Naive B cell (primary cell): ENCODE results near the gene SLC25A18. TPM values are rescaled to one million over a fixed set of nuclear protein-coding genes. Genes with fewer than 3 reads are reported as not detected.
A peak's percentile ranks its signal among the peaks of the same experiment; 100 is the strongest.
"Not testable (repeated sequence)": the region's sequence is repeated elsewhere in the genome, so short reads cannot be mapped to it uniquely, and the experiment has no call there.

ENCODE experiments used
- ATAC-seq, 2 donors: fragments of 150-1000 bp; cut with Tn5 transposase; 2 replicates each; pipeline ENCODE4 v1.10.0; 2021; ENCODE audit warnings: low read depth in 2 of 2, mild to moderate bottlenecking in 2 of 2, moderate library complexity in 2 of 2
- DNase-seq: peaks from one replicate; pipeline ENCODE4 v3.0.0; 2022
- H3K27ac Mint-ChIP-seq, 6 donors: one replicate each; pipeline ENCODE4 v1.8.0; 2020 to 2022; ENCODE audit warnings: mild to moderate bottlenecking in 6 of 6, mixed read lengths in 6 of 6, moderate library complexity in 5 of 6, inconsistent platforms in 2 of 6
- H3K27me3 Mint-ChIP-seq, 3 donors: one replicate each; pipeline ENCODE4 v1.8.0; 2021 to 2022; ENCODE audit warnings: mixed read lengths in 3 of 3, mild to moderate bottlenecking in 1 of 3
- H3K36me3 Mint-ChIP-seq, 2 donors: one replicate each; pipeline ENCODE4 v1.8.0; 2020 to 2022; ENCODE audit warnings: mixed read lengths in 2 of 2, inconsistent platforms in 1 of 2, mild to moderate bottlenecking in 1 of 2
- H3K4me1 Mint-ChIP-seq, 3 donors: one replicate each; pipeline ENCODE4 v1.8.0; 2020 to 2022; ENCODE audit warnings: mixed read lengths in 3 of 3, inconsistent platforms in 1 of 3, mild to moderate bottlenecking in 1 of 3, moderate library complexity in 1 of 3
- H3K4me3 Mint-ChIP-seq, 8 donors: one replicate each; pipeline ENCODE4 v1.8.0; 2020 to 2022; ENCODE audit warnings: mild to moderate bottlenecking in 8 of 8, mixed read lengths in 8 of 8, moderate library complexity in 8 of 8, inconsistent platforms in 2 of 8
- H3K9me3 Mint-ChIP-seq, 7 donors: one replicate each; pipeline ENCODE4 v1.8.0; 2020 to 2022; ENCODE audit warnings: mixed read lengths in 7 of 7, mild to moderate bottlenecking in 5 of 7, inconsistent platforms in 2 of 7, moderate library complexity in 1 of 7
- polyA plus RNA-seq, 6 donors: library from polyadenylated mRNA; unstranded; fragments of 300-500 nt; fragmentation: Illumina TruSeq; gene quantifications; one replicate each; pipeline ENCODE4 v1.2.3, GENCODE V29; 2021; ENCODE audit warnings: low read depth in 6 of 6

Gene SLC25A18
- polyA plus RNA-seq, 6 donors from 2014 or later, result 0.13 TPM; not detected in 5

GRCh38 chr22:17549655-17550054 is 13.6 kb upstream of the SLC25A18 start:
- H3K27ac Mint-ChIP-seq, result no peak overlapping the region

GRCh38 chr22:17552737-17553136 is 10.6 kb upstream of the SLC25A18 start:
- no peaks in the 10 kb centered on the region for H3K9me3 Mint-ChIP-seq
- DNase-seq (no peak), ATAC-seq (no peak)
- no peaks in the 10 kb centered on the region for H3K36me3 Mint-ChIP-seq
- H3K27me3 Mint-ChIP-seq, result no peaks in the 10 kb centered on the region
- H3K27ac Mint-ChIP-seq, result peak overlapping the region in 1 of 6 donors; percentile 45
- H3K4me3 Mint-ChIP-seq, result no peak overlapping the region
- no peaks in the 10 kb centered on the region for H3K4me1 Mint-ChIP-seq

More at GRCh38 chr22:17549655-17550054, 13.6 kb upstream of the SLC25A18 start:
- no peaks in the 10 kb centered on the region for H3K9me3 Mint-ChIP-seq
- ATAC-seq, result no peak
- no peaks in the 10 kb centered on the region for H3K27me3 Mint-ChIP-seq
- no peak for DNase-seq
- H3K4me3 Mint-ChIP-seq, result peak overlapping the region in 1 of 8 donors; percentile 25
- no peaks in the 10 kb centered on the region for H3K4me1 Mint-ChIP-seq
- H3K36me3 Mint-ChIP-seq, result no peaks in the 10 kb centered on the region

DNA sequence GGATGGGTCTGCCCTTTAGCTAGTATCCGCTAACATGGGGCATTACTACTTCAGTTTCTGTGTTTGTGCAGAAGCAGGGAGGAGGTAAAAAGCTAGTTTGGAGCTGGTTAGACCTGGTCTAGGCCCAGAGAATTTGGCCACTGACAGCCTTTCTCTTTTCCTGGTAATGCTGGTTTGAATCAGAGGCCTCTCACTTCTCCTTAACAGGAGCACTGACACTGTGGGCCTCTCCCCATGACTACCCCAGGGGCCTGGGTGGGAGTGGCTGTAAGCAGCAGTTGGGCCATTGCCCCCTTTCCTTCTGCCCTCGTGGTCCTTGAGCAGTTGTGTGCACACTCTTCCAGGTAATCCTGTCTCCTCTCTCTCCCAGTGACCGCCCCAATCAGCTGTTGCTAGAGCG is 8.5 kb upstream of the SLC25A18 start:
- peaks cover 0 to 4% (median 0%) of the 10 kb centered on the region in 3 donors for H3K4me1 Mint-ChIP-seq
- H3K36me3 Mint-ChIP-seq, result no peaks in the 10 kb centered on the region
- no peak overlapping the region for H3K4me3 Mint-ChIP-seq
- no peaks in the 10 kb centered on the region for H3K27me3 Mint-ChIP-seq
- DNase-seq, result no peak
- no peaks in the 10 kb centered on the region for H3K9me3 Mint-ChIP-seq
- no peak for ATAC-seq
- no peak overlapping the region for H3K27ac Mint-ChIP-seq

DNA sequence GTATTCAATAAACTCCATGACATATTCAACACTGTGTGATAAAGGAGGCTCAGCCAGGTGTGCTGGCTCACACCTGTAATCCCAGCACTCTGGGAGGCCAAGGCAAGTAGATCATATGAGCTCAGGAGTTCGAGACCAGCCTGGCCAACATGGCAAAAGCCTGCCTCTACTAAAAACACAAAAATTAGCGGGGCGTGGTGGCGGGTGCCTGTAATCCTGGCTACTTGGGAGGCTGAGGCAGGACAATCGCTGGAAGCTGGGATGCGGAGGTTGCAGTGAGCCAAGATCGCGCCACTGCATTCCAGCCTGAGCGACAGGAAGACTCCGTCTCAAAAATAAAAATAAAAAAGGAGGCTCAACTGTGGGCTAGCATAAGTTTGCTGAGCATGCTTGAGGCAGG is 4.1 kb upstream of the SLC25A18 start:
- Mint-ChIP-seq H3K9me3 (no peaks in the 10 kb centered on the region), H3K4me1 (peaks cover 0 to 4% (median 0%) of the 10 kb centered on the region in 3 donors), H3K36me3 (no peaks in the 10 kb centered on the region), H3K27me3 (peaks cover 0 to 5% (median 0%) of the 10 kb centered on the region in 3 donors), H3K27ac (no peak overlapping the region), H3K4me3 (peak overlapping the region in 1 of 8 donors; percentile 9)
- ATAC-seq, result no peak
- DNase-seq, result no peak

DNA sequence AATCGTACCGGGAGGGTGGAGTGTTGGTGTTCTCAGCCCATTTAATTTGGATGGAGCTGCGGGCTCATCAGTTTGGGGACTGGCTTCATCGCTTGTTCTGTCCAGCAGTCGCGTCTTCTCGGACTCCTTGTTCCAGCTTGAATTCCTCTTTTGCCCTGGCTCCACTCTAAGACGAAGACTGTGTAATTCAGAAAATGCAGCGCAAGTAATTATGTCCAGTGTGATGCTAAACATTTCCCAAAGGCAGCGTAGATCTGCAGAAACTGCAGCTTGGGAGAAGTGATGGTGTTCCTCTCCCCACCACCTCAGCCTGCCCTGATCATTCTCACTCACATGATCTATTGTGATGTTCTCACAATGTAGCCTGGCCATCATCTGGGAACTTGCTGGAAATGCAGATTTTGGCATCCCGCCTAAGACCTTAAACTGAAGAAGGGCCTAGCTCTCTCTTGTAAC is 666 bp downstream of the SLC25A18 start:
- ATAC-seq, result no peak
- DNase-seq, result no peak
- H3K27me3 Mint-ChIP-seq, result peaks cover 0 to 14% (median 9%) of the 10 kb centered on the region in 3 donors
- H3K9me3 Mint-ChIP-seq, result no peaks in the 10 kb centered on the region
- H3K27ac Mint-ChIP-seq, result no peak overlapping the region
- no peak overlapping the region for H3K4me3 Mint-ChIP-seq
- H3K36me3 Mint-ChIP-seq, result no peaks in the 10 kb centered on the region
- H3K4me1 Mint-ChIP-seq, result peaks cover 0 to 2% (median 0%) of the 10 kb centered on the region in 3 donors

- H3K36me3 Mint-ChIP-seq, H3K27ac Mint-ChIP-seq, H3K4me3 Mint-ChIP-seq, H3K4me1 Mint-ChIP-seq, DNase-seq, H3K9me3 Mint-ChIP-seq, ATAC-seq: not testable (repeated sequence)
- peaks cover 4 to 30% (median 19%) of the 10 kb centered on the region in 3 donors for H3K27me3 Mint-ChIP-seq
Measured at GRCh38 chr22:17566016-17566687, 2.9 kb downstream of the SLC25A18 start.

DNA sequence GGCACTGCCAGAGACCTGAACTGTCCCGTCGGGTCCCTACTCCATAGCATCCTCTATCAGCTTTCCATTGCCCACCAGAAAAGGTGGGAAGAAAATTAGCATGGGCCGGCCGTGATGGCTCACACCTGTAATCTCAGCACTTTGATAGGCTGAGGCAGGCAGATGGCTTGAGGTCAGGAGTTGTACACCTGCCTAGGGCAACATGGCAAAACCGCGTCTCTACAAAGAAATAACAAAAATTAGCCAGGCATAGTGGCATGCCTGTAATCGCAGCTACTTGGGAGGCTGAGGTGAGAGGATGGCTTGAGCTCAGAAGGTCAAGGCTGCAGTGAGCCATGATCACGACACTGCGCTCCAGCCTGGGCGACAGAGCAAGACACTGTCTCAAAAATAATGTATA is 3.5 kb downstream of the SLC25A18 start:
- Mint-ChIP-seq H3K27me3 (peaks cover 4 to 31% (median 21%) of the 10 kb centered on the region in 3 donors), H3K27ac (no peak overlapping the region), H3K36me3 (no peaks in the 10 kb centered on the region), H3K4me3 (no peak overlapping the region), H3K9me3 (no peaks in the 10 kb centered on the region), H3K4me1 (peaks cover 0 to 2% (median 0%) of the 10 kb centered on the region in 3 donors)
- DNase-seq, result no peak
- no peak for ATAC-seq

- ATAC-seq (no peak), DNase-seq (no peak)
- no peaks in the 10 kb centered on the region for H3K4me1 Mint-ChIP-seq
- peaks cover 4 to 30% (median 26%) of the 10 kb centered on the region in 3 donors for H3K27me3 Mint-ChIP-seq
- no peaks in the 10 kb centered on the region for H3K36me3 Mint-ChIP-seq
- no peak overlapping the region for H3K27ac Mint-ChIP-seq
- H3K9me3 Mint-ChIP-seq, result no peaks in the 10 kb centered on the region
- no peak overlapping the region for H3K4me3 Mint-ChIP-seq
Measured at GRCh38 chr22:17569971-17570511, 6.7 kb downstream of the SLC25A18 start.

- DNase-seq (no peak), ATAC-seq (no peak)
- H3K27ac Mint-ChIP-seq, result no peak overlapping the region
- peaks cover 4 to 27% (median 22%) of the 10 kb centered on the region in 3 donors for H3K27me3 Mint-ChIP-seq
- H3K4me3 Mint-ChIP-seq, result peak overlapping the region in 1 of 8 donors; percentile 61
- H3K4me1 Mint-ChIP-seq, result no peaks in the 10 kb centered on the region
- H3K9me3 Mint-ChIP-seq, result no peaks in the 10 kb centered on the region
- H3K36me3 Mint-ChIP-seq, result no peaks in the 10 kb centered on the region
Measured at GRCh38 chr22:17570851-17571631, 7.7 kb downstream of the SLC25A18 start.

DNA sequence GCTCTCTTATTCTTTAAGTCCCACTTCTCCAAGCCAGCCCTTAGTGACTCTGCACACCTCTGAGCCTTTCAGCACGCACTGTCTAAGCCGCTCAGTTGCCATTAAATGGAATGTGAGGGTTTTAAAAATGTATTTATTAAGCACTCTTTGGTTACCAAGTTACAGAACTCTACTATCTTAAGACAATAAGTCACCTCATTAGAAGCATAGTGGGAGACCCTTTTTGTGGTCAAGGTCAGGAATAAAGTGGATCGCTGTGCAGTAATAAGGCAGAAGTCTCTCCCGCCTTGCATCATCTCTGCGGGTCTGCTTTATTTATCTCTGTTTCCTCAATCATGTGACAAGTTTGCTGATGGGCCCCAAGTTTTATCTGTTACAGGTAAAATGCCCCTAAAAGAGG is 11.9 kb downstream of the SLC25A18 start:
- no peaks in the 10 kb centered on the region for H3K9me3 Mint-ChIP-seq
- H3K4me1 Mint-ChIP-seq, result no peaks in the 10 kb centered on the region
- DNase-seq (no peak), ATAC-seq (no peak)
- no peak overlapping the region for H3K4me3 Mint-ChIP-seq
- peaks cover 8 to 21% (median 17%) of the 10 kb centered on the region in 3 donors for H3K27me3 Mint-ChIP-seq
- no peaks in the 10 kb centered on the region for H3K36me3 Mint-ChIP-seq
- H3K27ac Mint-ChIP-seq, result no peak overlapping the region

GRCh38 chr22:17575681-17576080 is 12.4 kb downstream of the SLC25A18 start:
- Mint-ChIP-seq H3K36me3 (no peaks in the 10 kb centered on the region), H3K27ac (peak overlapping the region in 1 of 6 donors; percentile 25), H3K4me1 (no peaks in the 10 kb centered on the region), H3K4me3 (peak overlapping the region in 1 of 8 donors; percentile 7), H3K27me3 (peaks cover 10 to 15% (median 14%) of the 10 kb centered on the region in 3 donors), H3K9me3 (no peaks in the 10 kb centered on the region)
- ATAC-seq, result no peak
- no peak for DNase-seq

GRCh38 chr22:17576470-17576869 is 13.2 kb downstream of the SLC25A18 start:
- no peak overlapping the region for H3K27ac Mint-ChIP-seq
- no peak overlapping the region for H3K4me3 Mint-ChIP-seq
- no peaks in the 10 kb centered on the region for H3K9me3 Mint-ChIP-seq
- ATAC-seq, result no peak
- H3K36me3 Mint-ChIP-seq, result no peaks in the 10 kb centered on the region
- DNase-seq, result no peak
- H3K4me1 Mint-ChIP-seq, result no peaks in the 10 kb centered on the region
- peaks cover 6 to 9% (median 9%) of the 10 kb centered on the region in 3 donors for H3K27me3 Mint-ChIP-seq

DNA sequence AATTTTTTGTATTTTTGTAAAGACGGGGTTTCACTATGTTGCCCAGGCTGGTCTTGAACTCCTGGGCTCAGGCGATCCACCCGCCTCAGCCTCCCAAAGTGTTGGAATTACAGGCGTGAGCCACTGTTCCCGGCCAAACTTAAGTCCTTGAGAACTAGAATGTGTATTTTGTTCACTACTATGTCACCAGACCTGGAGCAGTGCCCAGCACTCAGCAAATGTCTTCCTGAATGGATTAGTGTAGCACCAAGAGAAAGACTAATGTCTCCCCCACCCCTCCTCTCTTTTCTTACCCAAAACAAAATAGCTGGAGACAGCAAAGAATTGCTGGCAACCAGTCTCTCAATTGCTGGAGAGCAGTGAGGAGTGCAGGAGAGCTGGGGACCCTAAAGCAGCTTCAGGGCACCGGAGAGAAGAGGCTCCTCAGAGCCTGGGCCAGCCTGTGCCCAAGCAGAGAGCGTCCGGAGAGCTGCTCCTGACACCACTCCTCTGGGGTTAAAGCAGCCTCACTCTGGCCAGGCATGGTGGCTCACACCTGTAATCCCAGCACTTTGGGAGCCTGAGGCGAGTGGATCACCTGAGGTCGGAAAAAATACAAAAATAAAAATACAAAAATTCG is 14.9 kb downstream of the SLC25A18 start:
- DNase-seq (no peak), ATAC-seq (no peak)
- peaks cover 6 to 14% (median 7%) of the 10 kb centered on the region in 3 donors for H3K27me3 Mint-ChIP-seq
- H3K9me3 Mint-ChIP-seq, result no peaks in the 10 kb centered on the region
- no peaks in the 10 kb centered on the region for H3K4me1 Mint-ChIP-seq
- H3K27ac Mint-ChIP-seq, result no peak overlapping the region
- H3K36me3 Mint-ChIP-seq, result no peaks in the 10 kb centered on the region
- H3K4me3 Mint-ChIP-seq, result no peak overlapping the region
